Mucosa of gallbladder (tissue), 1 donor: ENCODE data around the gene DKKL1. TPM values are rescaled to one million over a fixed set of nuclear protein-coding genes. Genes with fewer than 3 reads are reported as not detected.
"Not testable (repeated sequence)": the region's sequence is repeated elsewhere in the genome, so short reads cannot be mapped to it uniquely, and the experiment has no call there.

Experiments
- DNase-seq: peaks from one replicate; pipeline ENCODE4 v3.0.0-alpha.2; 2020; ENCODE audit warnings: low spot score
- total RNA-seq: library from RNA; stranded (reverse); gene quantifications from one replicate; pipeline ENCODE4 v1.2.1, GENCODE V29; 2021
- donor health status: DM: no; HTN: no; CAD: no.

The DKKL1 gene
- total RNA-seq: not detected

GRCh38 chr19:49363268-49364082 lies at the start of gene DKKL1:
Gene DKKL1 (plus strand): TSS chr19:49363877. CDS start chr19:49363999, 122 bp downstream.
- DNase-seq: peak; percentile 97

- no peak for DNase-seq
Measured at GRCh38 chr19:49315111-49315510, 48.6 kb upstream of the DKKL1 start.

GRCh38 chr19:49316284-49316683 lies 47.4 kb upstream of the DKKL1 start:
- no peak for DNase-seq

- no peak for DNase-seq
Measured at GRCh38 chr19:49318296-49318695, 45.4 kb upstream of the DKKL1 start.

GRCh38 chr19:49324801-49325576 lies 38.7 kb upstream of the DKKL1 start, which contains the start of gene SLC6A16:
Gene SLC6A16 (minus strand): TSS chr19:49325191. CDS start chr19:49311347, 13,844 bp downstream.
- no peak for DNase-seq

- DNase-seq: not testable (repeated sequence)
Measured at GRCh38 chr19:49325756-49326155, 37.9 kb upstream of the DKKL1 start.

- DNase-seq: no peak
Measured at GRCh38 chr19:49326165-49326704, 37.4 kb upstream of the DKKL1 start.

GRCh38 chr19:49327878-49328544 lies 35.7 kb upstream of the DKKL1 start:
- no peak for DNase-seq

GRCh38 chr19:49328741-49329140 lies 34.9 kb upstream of the DKKL1 start:
- DNase-seq: no peak

GRCh38 chr19:49331187-49331586 lies 32.5 kb upstream of the DKKL1 start:
- DNase-seq: not testable (repeated sequence)

- DNase-seq: peak; percentile 42
Measured at GRCh38 chr19:49331616-49332055, 32.0 kb upstream of the DKKL1 start.

GRCh38 chr19:49332691-49333417 lies 30.8 kb upstream of the DKKL1 start:
- DNase-seq: not testable (repeated sequence)

GRCh38 chr19:49333418-49333805 lies 30.3 kb upstream of the DKKL1 start:
- DNase-seq: no peak

GRCh38 chr19:49333811-49334288 lies 29.8 kb upstream of the DKKL1 start:
- DNase-seq: no peak

GRCh38 chr19:49335071-49335783 lies 28.4 kb upstream of the DKKL1 start, which contains the start of gene CD37:
Gene CD37 (plus strand): TSS chr19:49335406. CDS start chr19:49335541, 135 bp downstream.
- no peak for DNase-seq

GRCh38 chr19:49335784-49336481 lies 27.7 kb upstream of the DKKL1 start:
- DNase-seq: no peak

GRCh38 chr19:49336482-49337266 lies 27.0 kb upstream of the DKKL1 start:
- no peak for DNase-seq

- no peak for DNase-seq
Measured at GRCh38 chr19:49337267-49338022, 26.2 kb upstream of the DKKL1 start.
